ENCODE results near the gene CCDC124. TPM values are rescaled to one million over a fixed set of nuclear protein-coding genes. Genes with fewer than 3 reads are reported as not detected.

CCDC124 gene, protein sequence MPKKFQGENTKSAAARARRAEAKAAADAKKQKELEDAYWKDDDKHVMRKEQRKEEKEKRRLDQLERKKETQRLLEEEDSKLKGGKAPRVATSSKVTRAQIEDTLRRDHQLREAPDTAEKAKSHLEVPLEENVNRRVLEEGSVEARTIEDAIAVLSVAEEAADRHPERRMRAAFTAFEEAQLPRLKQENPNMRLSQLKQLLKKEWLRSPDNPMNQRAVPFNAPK
- total RNA-seq = 10 to 100 TPM; 15.8 to 21.1 TPM
- 10 to 100 TPM; 43.0 to 59.3 TPM for polyA plus RNA-seq

GRCh38 chr19:17932485-17933338 lies at the start of gene CCDC124:
Gene CCDC124 (plus strand): TSS chr19:17933015. CDS start chr19:17936421, 3,406 bp downstream.
- Histone ChIP-seq H3K9ac (ENCODE audit: low read depth in 1 of 2, low read length in 2 of 2) (peak within 1 kb of the TSS; percentile 77 to 78), H3K36me3 (ENCODE audit: control insufficient read depth in 4 of 4, insufficient read depth in 3 of 4, low read depth in 1 of 4, low read length in 3 of 4) (peaks cover 0 to 5% (median 2%) of the 10 kb centered on the region in 4 donors), H3K27ac (ENCODE audit: low read depth in 1 of 2, low read length in 2 of 2) (peak within 1 kb of the TSS; percentile 79 to 85), H3K4me3 (ENCODE audit: low read depth in 1 of 3, low read length in 3 of 3) (peak within 1 kb of the TSS; percentile 71 to 81 (median 76)), H3K4me1 (ENCODE audit: control insufficient read depth in 4 of 4, insufficient read depth in 4 of 4, low read length in 3 of 4) (peaks cover 4 to 19% (median 10%) of the 10 kb centered on the region in 4 donors), H3K9me3 (ENCODE audit: control insufficient read depth in 4 of 4, low read length in 3 of 4) (no peaks in the 10 kb centered on the region), H3K27me3 (ENCODE audit: control insufficient read depth in 4 of 4, insufficient read depth in 4 of 4, low read length in 3 of 4) (no peaks in the 10 kb centered on the region)
- peak; percentile 91 for DNase-seq (ENCODE audit: low spot score)
- under 1% methylated on average over 64 of the region's 64 CpGs for WGBS
- TF ChIP-seq MAX (IDR thresholded peaks at IDR 0.05) (peak; percentile 74), SP1 (IDR thresholded peaks at IDR 0.05) (peak; percentile 49), GABPA (IDR thresholded peaks at IDR 0.05 in 1 of 2, conservative IDR thresholded peaks at IDR 0.05 in 1 of 2) (peak in 1 of 2 donors; percentile 47), ATF3 (IDR thresholded peaks at IDR 0.05) (no peak), HNF4A (conservative IDR thresholded peaks at IDR 0.05) (peak; percentile 6 to 27), FOXA1 (IDR thresholded peaks at IDR 0.05) (no peak), YY1 (IDR thresholded peaks at IDR 0.05) (peak; percentile 100), EGR1 (IDR thresholded peaks at IDR 0.05; ENCODE audit: low read depth in 2 of 2) (peak in 1 of 2 donors; percentile 16), NR2F2 (IDR thresholded peaks at IDR 0.05) (no peak), HNF4G (IDR thresholded peaks at IDR 0.05) (no peak), RXRA (IDR thresholded peaks at IDR 0.05) (peak in 1 of 2 donors; percentile 40), RAD21 (IDR thresholded peaks at IDR 0.05) (peak; percentile 87 to 90)
- TF ChIP-seq, protein P1, sequence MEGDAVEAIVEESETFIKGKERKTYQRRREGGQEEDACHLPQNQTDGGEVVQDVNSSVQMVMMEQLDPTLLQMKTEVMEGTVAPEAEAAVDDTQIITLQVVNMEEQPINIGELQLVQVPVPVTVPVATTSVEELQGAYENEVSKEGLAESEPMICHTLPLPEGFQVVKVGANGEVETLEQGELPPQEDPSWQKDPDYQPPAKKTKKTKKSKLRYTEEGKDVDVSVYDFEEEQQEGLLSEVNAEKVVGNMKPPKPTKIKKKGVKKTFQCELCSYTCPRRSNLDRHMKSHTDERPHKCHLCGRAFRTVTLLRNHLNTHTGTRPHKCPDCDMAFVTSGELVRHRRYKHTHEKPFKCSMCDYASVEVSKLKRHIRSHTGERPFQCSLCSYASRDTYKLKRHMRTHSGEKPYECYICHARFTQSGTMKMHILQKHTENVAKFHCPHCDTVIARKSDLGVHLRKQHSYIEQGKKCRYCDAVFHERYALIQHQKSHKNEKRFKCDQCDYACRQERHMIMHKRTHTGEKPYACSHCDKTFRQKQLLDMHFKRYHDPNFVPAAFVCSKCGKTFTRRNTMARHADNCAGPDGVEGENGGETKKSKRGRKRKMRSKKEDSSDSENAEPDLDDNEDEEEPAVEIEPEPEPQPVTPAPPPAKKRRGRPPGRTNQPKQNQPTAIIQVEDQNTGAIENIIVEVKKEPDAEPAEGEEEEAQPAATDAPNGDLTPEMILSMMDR (IDR thresholded peaks at IDR 0.05; ENCODE audit: low read depth, low read length, missing input control) = peak; percentile 88
- TF ChIP-seq, protein P2, sequence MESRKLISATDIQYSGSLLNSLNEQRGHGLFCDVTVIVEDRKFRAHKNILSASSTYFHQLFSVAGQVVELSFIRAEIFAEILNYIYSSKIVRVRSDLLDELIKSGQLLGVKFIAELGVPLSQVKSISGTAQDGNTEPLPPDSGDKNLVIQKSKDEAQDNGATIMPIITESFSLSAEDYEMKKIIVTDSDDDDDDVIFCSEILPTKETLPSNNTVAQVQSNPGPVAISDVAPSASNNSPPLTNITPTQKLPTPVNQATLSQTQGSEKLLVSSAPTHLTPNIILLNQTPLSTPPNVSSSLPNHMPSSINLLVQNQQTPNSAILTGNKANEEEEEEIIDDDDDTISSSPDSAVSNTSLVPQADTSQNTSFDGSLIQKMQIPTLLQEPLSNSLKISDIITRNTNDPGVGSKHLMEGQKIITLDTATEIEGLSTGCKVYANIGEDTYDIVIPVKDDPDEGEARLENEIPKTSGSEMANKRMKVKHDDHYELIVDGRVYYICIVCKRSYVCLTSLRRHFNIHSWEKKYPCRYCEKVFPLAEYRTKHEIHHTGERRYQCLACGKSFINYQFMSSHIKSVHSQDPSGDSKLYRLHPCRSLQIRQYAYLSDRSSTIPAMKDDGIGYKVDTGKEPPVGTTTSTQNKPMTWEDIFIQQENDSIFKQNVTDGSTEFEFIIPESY (IDR thresholded peaks at IDR 0.05) = no peak

GRCh38 chr19:17883627-17884410 lies 49.0 kb upstream of the CCDC124 start:
- Histone ChIP-seq H3K4me1 (ENCODE audit: control insufficient read depth in 4 of 4, insufficient read depth in 4 of 4, low read length in 3 of 4) (no peaks in the 10 kb centered on the region), H3K9ac (ENCODE audit: low read depth in 1 of 2, low read length in 2 of 2) (no peak overlapping the region), H3K27me3 (ENCODE audit: control insufficient read depth in 4 of 4, insufficient read depth in 4 of 4, low read length in 3 of 4) (peaks cover 0 to 2% (median 0%) of the 10 kb centered on the region in 4 donors), H3K27ac (ENCODE audit: low read depth in 1 of 2, low read length in 2 of 2) (no peak overlapping the region), H3K36me3 (ENCODE audit: control insufficient read depth in 4 of 4, insufficient read depth in 3 of 4, low read depth in 1 of 4, low read length in 3 of 4) (no peaks in the 10 kb centered on the region), H3K4me3 (ENCODE audit: low read depth in 1 of 3, low read length in 3 of 3) (no peak overlapping the region), H3K9me3 (ENCODE audit: control insufficient read depth in 4 of 4, low read length in 3 of 4) (no peaks in the 10 kb centered on the region)
- 72% methylated on average over 33 of the region's 33 CpGs for WGBS
- TF ChIP-seq RXRA (IDR thresholded peaks at IDR 0.05) = no peak
- no peak for TF ChIP-seq HNF4A (conservative IDR thresholded peaks at IDR 0.05)
- no peak for TF ChIP-seq TAF1 (conservative IDR thresholded peaks at IDR 0.05)
- TF ChIP-seq JUND (IDR thresholded peaks at IDR 0.05) = no peak
- TF ChIP-seq RAD21 (IDR thresholded peaks at IDR 0.05) = no peak
- TF ChIP-seq, protein P2 (IDR thresholded peaks at IDR 0.05) = no peak
- DNase-seq (ENCODE audit: low spot score) = no peak

Data from liver (tissue), 9 donors.